Measurements from ENCODE around the gene SVIL. TPM values are rescaled to one million over a fixed set of nuclear protein-coding genes. Genes with fewer than 3 reads are reported as not detected.

Gene SVIL
- total RNA-seq, 1 donor, result 309 TPM

- no peak overlapping the region for H3K4me3 ChIP-seq (ENCODE audit: low read depth, low read length)
- TF ChIP-seq CTCF (IDR thresholded peaks at IDR 0.05; ENCODE audit: insufficient read depth, low read length), result no peak
- DNase-seq (ENCODE audit: low read depth), result peak; percentile 41
Measured at GRCh38 chr10:29473406-29474100, 161.2 kb downstream of the SVIL start.

DNA sequence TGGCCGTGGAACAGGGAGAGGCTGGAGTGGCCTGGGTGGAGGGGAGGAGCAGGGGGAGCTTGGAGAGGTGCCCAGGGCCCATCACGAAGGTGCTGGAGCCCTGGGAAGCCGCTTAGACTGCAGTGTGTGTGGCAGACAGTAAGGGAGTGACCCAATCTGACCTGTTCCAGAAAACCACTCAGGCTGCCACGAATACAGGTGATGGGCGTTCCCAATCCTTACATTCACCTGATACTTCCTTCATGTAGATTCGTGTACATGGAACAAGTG, 161.7 kb downstream of the SVIL start:
- TF ChIP-seq CTCF (IDR thresholded peaks at IDR 0.05; ENCODE audit: insufficient read depth, low read length), result no peak
- H3K4me3 ChIP-seq (ENCODE audit: low read depth, low read length), result no peak overlapping the region
- no peak for DNase-seq (ENCODE audit: low read depth)

- no peak for TF ChIP-seq CTCF (IDR thresholded peaks at IDR 0.05; ENCODE audit: insufficient read depth, low read length)
- no peak for DNase-seq (ENCODE audit: low read depth)
- no peak overlapping the region for H3K4me3 ChIP-seq (ENCODE audit: low read depth, low read length)
Measured at GRCh38 chr10:29472301-29473086, 162.3 kb downstream of the SVIL start.

DNA sequence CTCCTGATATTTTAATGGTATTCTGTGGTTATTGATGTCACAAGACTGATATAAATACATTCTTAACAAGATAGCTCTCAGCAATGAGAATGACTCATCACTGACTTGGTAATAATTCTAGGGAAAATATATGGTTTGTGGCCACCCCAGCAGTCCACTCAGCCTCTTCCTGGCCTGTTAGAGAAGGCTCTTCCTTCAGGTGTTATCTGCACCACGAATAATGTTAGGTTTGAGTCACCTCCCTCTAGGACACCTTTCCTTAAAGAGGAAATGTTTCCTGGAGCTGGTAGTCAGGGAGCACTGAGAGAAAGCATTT, 163.3 kb downstream of the SVIL start:
- DNase-seq (ENCODE audit: low read depth), result peak; percentile 83
- no peak overlapping the region for H3K4me3 ChIP-seq (ENCODE audit: low read depth, low read length)
- TF ChIP-seq CTCF (IDR thresholded peaks at IDR 0.05; ENCODE audit: insufficient read depth, low read length), result no peak

GRCh38 chr10:29470843-29471543, 163.8 kb downstream of the SVIL start:
- no peak for DNase-seq (ENCODE audit: low read depth)
- no peak overlapping the region for H3K4me3 ChIP-seq (ENCODE audit: low read depth, low read length)
- no peak for TF ChIP-seq CTCF (IDR thresholded peaks at IDR 0.05; ENCODE audit: insufficient read depth, low read length)

DNA sequence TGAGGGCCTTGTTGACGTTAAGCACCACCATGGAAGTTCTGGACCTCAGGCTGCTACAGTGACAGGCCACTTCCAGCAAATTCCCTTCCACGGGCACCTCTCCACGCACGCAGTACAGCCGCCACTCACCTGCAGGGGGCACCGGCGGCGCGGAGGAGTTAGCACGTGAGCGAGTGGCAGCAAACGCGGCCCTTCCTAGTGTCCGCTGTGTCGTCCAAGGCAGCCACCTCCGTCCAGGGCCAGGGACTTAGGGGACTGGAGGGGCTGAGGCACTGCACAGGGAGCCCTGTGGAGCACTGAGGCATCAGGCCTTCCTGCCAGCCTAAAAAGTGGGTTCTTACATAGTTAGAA, 164.4 kb downstream of the SVIL start:
- peak; percentile 27 for TF ChIP-seq CTCF (IDR thresholded peaks at IDR 0.05; ENCODE audit: insufficient read depth, low read length)
- H3K4me3 ChIP-seq (ENCODE audit: low read depth, low read length), result no peak overlapping the region
- no peak for DNase-seq (ENCODE audit: low read depth)
